SU-DHL-6 (cell line): Measurements from ENCODE around the gene DTYMK.

ENCODE experiments used
- EZH2phosphoT487 ChIP-seq: fragments of 200-600 bp; sonication (generic), shearing (Covaris generic); conservative IDR thresholded peaks from 2 replicates; pipeline ENCODE4 v1.6.1; 2018; ENCODE audit warnings: mild to moderate bottlenecking, antibody characterized with exemption, low read length, moderate library complexity, mixed read lengths
- TF ChIP-seq, protein P1 (sequence below): fragments of 200-600 bp; sonication (generic); IDR thresholded peaks from one replicate; pipeline ENCODE4 v1.5.1; 2017; ENCODE audit warnings: antibody characterized with exemption, mild to moderate bottlenecking, low read length, moderate library complexity; ENCODE audit not compliant: insufficient read depth, poor library complexity, severe bottlenecking

DNA sequence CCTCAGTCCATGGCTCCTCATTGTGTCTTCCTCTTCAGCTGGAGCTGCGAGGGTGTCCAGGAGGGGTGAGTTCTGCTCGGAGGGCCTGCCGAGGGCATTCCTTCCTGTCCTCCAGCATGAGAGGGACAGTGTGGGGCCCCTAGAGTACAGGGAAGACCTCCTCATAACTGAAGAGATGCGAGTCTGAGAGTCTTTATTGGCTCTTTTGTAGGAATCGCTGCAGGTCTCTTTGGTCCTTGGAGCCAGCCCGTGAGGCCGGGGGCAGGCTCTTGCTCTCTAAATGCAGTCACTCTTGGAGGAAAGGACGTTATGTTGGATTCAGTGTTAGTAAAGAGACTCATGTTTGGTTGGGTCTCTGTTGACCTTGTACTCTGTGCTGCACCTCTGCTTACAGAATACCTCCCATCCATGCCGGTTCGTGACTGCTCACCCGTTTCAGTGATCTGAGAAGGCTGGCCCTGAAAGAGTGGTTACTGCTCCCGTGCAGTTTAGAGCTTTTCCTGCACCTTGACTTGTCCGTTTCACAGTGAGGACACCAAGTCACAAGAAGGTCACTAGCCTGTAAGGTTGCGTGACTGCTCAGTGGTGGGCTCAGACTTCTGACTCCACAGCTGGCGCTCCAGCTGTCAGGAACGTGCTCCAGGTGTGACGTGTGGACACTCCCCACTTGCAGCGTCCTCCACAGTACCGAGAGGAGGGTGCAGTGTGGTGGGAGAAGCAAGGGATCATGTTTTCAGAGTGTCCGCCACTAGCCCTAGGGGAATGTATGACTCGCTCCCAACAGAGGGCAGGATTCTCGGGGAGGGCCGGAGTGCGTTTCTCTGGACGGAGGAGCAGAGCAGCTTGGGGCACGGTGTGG is 41.3 kb downstream of the DTYMK start:
- TF ChIP-seq, protein P1, sequence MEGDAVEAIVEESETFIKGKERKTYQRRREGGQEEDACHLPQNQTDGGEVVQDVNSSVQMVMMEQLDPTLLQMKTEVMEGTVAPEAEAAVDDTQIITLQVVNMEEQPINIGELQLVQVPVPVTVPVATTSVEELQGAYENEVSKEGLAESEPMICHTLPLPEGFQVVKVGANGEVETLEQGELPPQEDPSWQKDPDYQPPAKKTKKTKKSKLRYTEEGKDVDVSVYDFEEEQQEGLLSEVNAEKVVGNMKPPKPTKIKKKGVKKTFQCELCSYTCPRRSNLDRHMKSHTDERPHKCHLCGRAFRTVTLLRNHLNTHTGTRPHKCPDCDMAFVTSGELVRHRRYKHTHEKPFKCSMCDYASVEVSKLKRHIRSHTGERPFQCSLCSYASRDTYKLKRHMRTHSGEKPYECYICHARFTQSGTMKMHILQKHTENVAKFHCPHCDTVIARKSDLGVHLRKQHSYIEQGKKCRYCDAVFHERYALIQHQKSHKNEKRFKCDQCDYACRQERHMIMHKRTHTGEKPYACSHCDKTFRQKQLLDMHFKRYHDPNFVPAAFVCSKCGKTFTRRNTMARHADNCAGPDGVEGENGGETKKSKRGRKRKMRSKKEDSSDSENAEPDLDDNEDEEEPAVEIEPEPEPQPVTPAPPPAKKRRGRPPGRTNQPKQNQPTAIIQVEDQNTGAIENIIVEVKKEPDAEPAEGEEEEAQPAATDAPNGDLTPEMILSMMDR = no peak
- no peak for TF ChIP-seq EZH2phosphoT487
